OCI-LY1 (cell line): ENCODE measurements around the gene NUP210.

Experiments used
- CTCF ChIP-seq: fragments of 200-600 bp; sonication (generic), shearing (Covaris generic); IDR thresholded peaks from 2 replicates; pipeline ENCODE4 v1.5.1; 2017; ENCODE audit warnings: mild to moderate bottlenecking, antibody characterized with exemption, low read length, moderate library complexity, mixed read lengths
- EZH2 ChIP-seq: fragments of 200-600 bp; sonication (generic), shearing (Covaris generic); IDR thresholded peaks from 2 replicates; pipeline ENCODE4 v1.8.0; 2017; ENCODE audit warnings: borderline replicate concordance, mixed run types, mild to moderate bottlenecking, antibody characterized with exemption, low read length, moderate library complexity, mixed read lengths

GRCh38 chr3:13287833-13288232 lies 132.3 kb downstream of the NUP210 start:
- TF ChIP-seq CTCF (no peak), EZH2 (no peak)
